Activated T-cell treated with anti-CD3 and anti-CD28 coated beads, Interleukin-2, amount 50 U/mL, for 24 hours (primary cell): ENCODE data around the gene EFCC1.

Experiments used
- DNase-seq: peaks from one replicate; pipeline ENCODE4 v3.0.0-alpha.2; 2020
- H3K27ac Mint-ChIP-seq: 2 replicates; pipeline ENCODE4 v1.8.0; 2020; ENCODE audit warnings: mild to moderate bottlenecking, mixed read lengths
- H3K27me3 Mint-ChIP-seq: 2 replicates; pipeline ENCODE4 v1.8.0; 2020; ENCODE audit warnings: mixed read lengths
- H3K36me3 Mint-ChIP-seq: 2 replicates; pipeline ENCODE4 v1.8.0; 2020; ENCODE audit warnings: low read depth, mixed read lengths
- H3K4me1 Mint-ChIP-seq: 2 replicates; pipeline ENCODE4 v1.8.0; 2020; ENCODE audit warnings: low read depth, mixed read lengths
- H3K4me3 Mint-ChIP-seq: 2 replicates; pipeline ENCODE4 v1.8.0; 2020; ENCODE audit warnings: mild to moderate bottlenecking, moderate library complexity, mixed read lengths
- H3K9me3 Mint-ChIP-seq: 2 replicates; pipeline ENCODE4 v1.8.0; 2020; ENCODE audit warnings: mixed read lengths

Gene EFCC1

GRCh38 chr3:129039271-129040038, 38.4 kb downstream of the EFCC1 start:
- H3K27me3 Mint-ChIP-seq = no peaks in the 10 kb centered on the region
- H3K27ac Mint-ChIP-seq = no peak overlapping the region
- no peak for DNase-seq
- no peaks in the 10 kb centered on the region for H3K9me3 Mint-ChIP-seq
- no peaks in the 10 kb centered on the region for H3K36me3 Mint-ChIP-seq
- H3K4me1 Mint-ChIP-seq = peaks cover 21% of the 10 kb centered on the region
- H3K4me3 Mint-ChIP-seq = no peak overlapping the region

- no peaks in the 10 kb centered on the region for H3K9me3 Mint-ChIP-seq
- H3K27ac Mint-ChIP-seq = no peak overlapping the region
- H3K27me3 Mint-ChIP-seq = no peaks in the 10 kb centered on the region
- H3K4me3 Mint-ChIP-seq = no peak overlapping the region
- peaks cover 23% of the 10 kb centered on the region for H3K4me1 Mint-ChIP-seq
- DNase-seq = no peak
- no peaks in the 10 kb centered on the region for H3K36me3 Mint-ChIP-seq
Measured at GRCh38 chr3:129040039-129040336, 38.9 kb downstream of the EFCC1 start.

- DNase-seq = no peak
- no peaks in the 10 kb centered on the region for H3K27me3 Mint-ChIP-seq
- H3K36me3 Mint-ChIP-seq = no peaks in the 10 kb centered on the region
- H3K4me3 Mint-ChIP-seq = no peak overlapping the region
- peaks cover 18% of the 10 kb centered on the region for H3K4me1 Mint-ChIP-seq
- no peaks in the 10 kb centered on the region for H3K9me3 Mint-ChIP-seq
- no peak overlapping the region for H3K27ac Mint-ChIP-seq
Measured at GRCh38 chr3:129040579-129041300, 39.6 kb downstream of the EFCC1 start.

DNA sequence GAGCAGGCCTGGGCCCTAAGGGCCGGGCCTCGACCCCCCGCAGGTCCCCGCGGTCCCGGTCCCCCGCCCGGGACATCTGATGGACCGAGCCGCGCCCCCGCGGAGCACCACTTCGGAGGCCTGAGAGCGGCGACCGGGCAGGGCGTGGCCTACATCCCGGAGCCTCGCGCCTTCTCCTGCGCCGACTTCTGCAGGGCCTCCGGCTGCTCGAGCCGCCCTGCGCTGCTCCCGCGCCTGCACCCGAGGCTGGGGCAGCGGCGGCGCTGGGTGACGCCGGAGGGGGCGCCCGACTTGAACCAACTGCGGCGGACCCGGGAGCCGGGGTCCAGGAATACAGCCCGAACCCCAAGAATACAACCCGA, 44.6 kb downstream of the EFCC1 start:
- peak; percentile 74 for DNase-seq
- Mint-ChIP-seq H3K4me3 (peak overlapping the region; percentile 70), H3K36me3 (peaks cover 4% of the 10 kb centered on the region), H3K27me3 (no peaks in the 10 kb centered on the region), H3K27ac (no peak overlapping the region), H3K9me3 (peaks cover 8% of the 10 kb centered on the region), H3K4me1 (peaks cover 11% of the 10 kb centered on the region)

DNA sequence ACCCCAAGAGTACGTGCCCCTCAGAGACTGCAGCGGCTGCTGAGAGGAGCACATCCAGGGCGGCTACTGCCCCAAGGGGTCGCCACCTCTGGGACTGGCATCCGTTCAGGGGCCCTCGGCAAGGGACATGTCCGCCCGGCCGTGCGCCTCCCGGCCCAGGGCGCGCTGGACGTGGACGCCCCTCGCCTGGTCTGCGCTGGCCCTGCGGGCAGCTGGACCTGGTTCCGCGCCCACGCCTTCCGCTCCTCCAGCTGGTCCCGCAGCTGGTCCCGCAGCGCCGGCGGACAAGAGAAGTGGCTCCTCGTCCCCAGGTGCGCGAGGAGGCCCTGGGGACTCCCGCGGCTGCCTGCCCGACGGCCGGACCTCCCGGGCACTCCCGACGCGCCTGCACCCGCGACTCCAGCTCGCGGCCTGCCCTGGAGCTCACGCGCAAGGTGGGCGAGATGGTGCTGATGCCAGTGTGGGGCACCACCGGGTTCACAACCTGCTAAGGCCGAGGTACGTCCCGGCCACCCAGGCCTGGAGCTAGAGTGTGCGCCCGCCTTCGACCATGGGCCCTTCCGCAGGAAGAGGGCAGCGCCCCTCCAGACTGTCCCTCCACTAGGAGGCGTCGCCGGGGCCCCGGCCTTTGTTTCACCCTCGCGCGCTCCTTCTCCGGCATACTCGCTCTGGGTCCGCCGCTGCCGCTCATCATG, 45.1 kb downstream of the EFCC1 start:
- DNase-seq = peak; percentile 68
- Mint-ChIP-seq H3K4me3 (peak overlapping the region; percentile 70), H3K27me3 (no peaks in the 10 kb centered on the region), H3K36me3 (peaks cover 4% of the 10 kb centered on the region), H3K4me1 (peaks cover 11% of the 10 kb centered on the region), H3K27ac (no peak overlapping the region), H3K9me3 (peaks cover 8% of the 10 kb centered on the region)

DNA sequence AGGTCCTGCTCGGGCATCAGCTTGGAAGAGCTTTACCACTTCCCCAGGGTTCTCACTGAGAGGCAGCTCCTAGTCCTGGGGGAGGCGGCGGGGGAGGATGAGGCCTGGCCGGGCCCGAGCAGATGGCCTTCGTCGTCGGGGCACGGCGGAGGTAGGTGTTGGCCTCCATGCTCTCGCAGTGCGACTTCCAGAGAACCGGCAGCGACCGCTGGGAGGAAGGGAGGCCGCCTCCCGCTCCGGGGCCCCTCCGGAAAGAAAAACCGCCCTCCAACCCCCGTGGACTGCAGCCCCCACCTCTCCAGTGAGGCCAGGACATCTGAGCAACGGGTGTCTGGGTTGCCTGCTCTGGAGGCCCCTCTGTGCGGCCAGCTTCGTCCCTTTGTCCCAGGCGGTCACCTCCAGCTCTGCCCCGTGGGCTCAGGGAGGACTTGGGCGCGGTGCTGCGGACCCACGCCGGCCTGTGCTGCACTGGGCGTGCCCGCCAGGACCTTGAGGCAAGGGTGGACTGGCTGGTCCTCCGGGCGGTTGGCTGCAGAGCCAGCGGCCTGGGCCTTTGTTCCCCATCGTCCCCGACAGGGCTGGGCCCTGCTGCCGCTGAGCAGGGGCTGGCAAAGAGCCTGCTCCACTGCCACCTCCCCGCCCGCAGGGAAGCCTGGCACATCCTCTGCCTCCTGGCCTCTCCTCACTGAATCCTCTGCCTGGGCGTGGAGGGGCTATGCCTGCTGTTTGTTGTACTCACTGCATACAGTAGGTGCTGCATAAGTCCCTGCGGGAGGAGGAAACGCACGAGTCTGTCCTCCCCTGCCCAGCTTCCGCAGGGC, 45.8 kb downstream of the EFCC1 start:
- H3K36me3 Mint-ChIP-seq = peaks cover 4% of the 10 kb centered on the region
- no peak for DNase-seq
- H3K9me3 Mint-ChIP-seq = peaks cover 8% of the 10 kb centered on the region
- H3K4me1 Mint-ChIP-seq = peaks cover 12% of the 10 kb centered on the region
- peak overlapping the region; percentile 70 for H3K4me3 Mint-ChIP-seq
- H3K27ac Mint-ChIP-seq = no peak overlapping the region
- no peaks in the 10 kb centered on the region for H3K27me3 Mint-ChIP-seq

DNA sequence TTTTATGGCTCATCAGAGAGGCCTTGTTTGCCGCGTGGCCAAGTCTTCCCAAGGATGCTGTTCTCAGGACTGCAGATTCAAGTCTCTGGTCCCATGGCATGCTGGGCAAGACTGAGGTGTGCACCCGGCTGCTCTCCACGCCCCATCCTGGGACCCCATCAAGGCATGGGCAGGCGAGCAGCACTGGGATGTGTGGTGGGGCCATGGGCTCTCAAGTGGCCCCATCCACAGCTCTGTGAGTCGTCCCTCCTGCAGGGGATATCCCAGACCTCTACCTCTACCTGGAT, 46.4 kb downstream of the EFCC1 start:
- DNase-seq = no peak
- Mint-ChIP-seq H3K4me1 (peaks cover 13% of the 10 kb centered on the region), H3K27me3 (no peaks in the 10 kb centered on the region), H3K4me3 (no peak overlapping the region), H3K9me3 (peaks cover 8% of the 10 kb centered on the region), H3K36me3 (peaks cover 4% of the 10 kb centered on the region), H3K27ac (no peak overlapping the region)

DNA sequence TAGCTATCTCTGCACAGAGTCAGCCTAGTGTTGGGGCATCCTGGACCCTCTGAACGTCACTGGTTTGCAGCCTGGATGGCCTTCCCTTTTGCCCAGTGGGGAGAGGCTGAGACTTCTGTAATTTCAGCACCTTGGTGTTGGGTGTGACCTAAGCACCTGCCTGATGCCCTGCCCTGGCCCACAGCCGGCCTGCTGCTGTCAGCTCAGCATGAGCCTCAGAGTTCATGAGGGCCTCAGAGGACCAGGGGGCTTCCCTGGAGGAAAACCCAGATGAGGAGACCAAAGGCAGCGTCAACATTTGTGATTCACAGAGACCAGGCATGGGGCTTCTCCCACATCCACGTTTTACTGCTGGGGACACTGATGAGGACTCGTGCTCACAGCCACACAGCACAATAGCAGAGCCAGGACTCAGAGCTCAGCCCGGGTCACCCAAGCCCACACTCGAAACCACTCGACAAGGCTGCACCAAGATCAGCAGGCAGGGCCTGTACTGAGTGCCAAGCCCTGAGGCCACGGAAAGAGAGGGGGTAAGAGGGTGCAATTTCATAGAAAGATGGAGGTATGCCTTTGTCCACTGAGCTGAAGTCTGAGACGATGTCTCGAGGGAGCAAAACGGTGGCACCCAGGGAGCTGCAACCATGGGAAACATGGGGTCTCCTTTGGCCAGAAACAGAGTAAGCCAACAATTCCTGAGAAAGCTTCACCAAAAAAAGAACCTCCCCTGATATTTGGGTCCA, 49.6 kb downstream of the EFCC1 start:
- no peak for DNase-seq
- Mint-ChIP-seq H3K9me3 (peaks cover 8% of the 10 kb centered on the region), H3K27ac (no peak overlapping the region)

DNA sequence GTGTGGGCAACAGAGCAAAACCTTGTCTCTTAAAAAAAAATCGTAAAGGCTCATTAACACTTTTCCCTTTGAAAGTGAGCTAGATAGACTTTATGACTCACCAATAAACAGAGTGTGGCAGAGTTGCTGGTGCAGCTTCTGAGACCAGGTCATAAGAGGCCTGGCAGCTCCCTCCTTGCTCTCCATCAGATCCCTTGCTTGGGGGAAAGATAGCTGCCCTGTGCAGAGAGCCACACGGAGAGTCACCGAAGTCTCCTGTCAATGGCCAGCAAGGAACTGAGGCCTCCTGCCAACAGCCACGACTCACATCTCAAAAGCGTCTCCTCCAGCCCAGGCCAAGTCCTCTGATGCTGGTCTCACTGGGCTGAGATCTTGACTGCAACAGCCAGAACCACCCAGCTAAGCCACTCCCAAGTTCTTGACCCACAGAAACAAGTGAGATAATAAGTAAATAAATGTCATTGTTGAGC, 50.8 kb downstream of the EFCC1 start:
- peaks cover 17% of the 10 kb centered on the region for H3K4me1 Mint-ChIP-seq
- no peak overlapping the region for H3K27ac Mint-ChIP-seq
- H3K9me3 Mint-ChIP-seq = peaks cover 8% of the 10 kb centered on the region
- DNase-seq = no peak
- H3K4me3 Mint-ChIP-seq = no peak overlapping the region
- no peaks in the 10 kb centered on the region for H3K27me3 Mint-ChIP-seq
- H3K36me3 Mint-ChIP-seq = peaks cover 4% of the 10 kb centered on the region

More for the DNA sequence above, 49.6 kb downstream of the EFCC1 start:
- Mint-ChIP-seq H3K4me1 (peaks cover 19% of the 10 kb centered on the region), H3K36me3 (peaks cover 4% of the 10 kb centered on the region), H3K27me3 (no peaks in the 10 kb centered on the region), H3K4me3 (no peak overlapping the region)

GRCh38 chr3:129052675-129053074, 51.6 kb downstream of the EFCC1 start:
- DNase-seq = no peak
- peaks cover 17% of the 10 kb centered on the region for H3K4me1 Mint-ChIP-seq
- H3K4me3 Mint-ChIP-seq = no peak overlapping the region
- H3K36me3 Mint-ChIP-seq = peaks cover 4% of the 10 kb centered on the region
- H3K9me3 Mint-ChIP-seq = peaks cover 7% of the 10 kb centered on the region
- H3K27me3 Mint-ChIP-seq = no peaks in the 10 kb centered on the region
- no peak overlapping the region for H3K27ac Mint-ChIP-seq

DNA sequence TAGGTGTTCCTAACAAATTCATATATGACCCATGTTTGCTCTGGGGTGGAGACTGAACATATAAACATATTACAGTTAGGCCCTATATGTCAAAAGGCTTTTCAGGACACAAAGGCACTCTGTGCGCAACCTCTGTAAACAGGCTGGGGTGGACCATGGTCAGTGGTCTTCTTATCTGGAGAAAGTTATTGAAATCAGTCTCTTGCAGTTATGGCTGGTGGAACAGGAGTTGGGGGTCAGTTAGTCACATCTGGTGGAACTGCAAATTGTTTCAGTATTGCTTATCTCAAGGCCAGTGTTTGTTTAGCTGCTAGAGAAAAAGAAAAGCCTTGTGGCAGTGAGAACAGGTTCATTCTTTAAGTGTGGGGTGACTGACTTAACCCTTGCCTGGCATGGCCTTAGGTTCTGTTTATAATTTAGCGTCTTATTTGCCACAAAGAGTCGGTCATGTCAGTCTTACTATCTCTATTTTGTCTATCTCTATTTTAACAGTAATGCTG, 53.6 kb downstream of the EFCC1 start:
- no peaks in the 10 kb centered on the region for H3K9me3 Mint-ChIP-seq
- H3K36me3 Mint-ChIP-seq = no peaks in the 10 kb centered on the region
- peaks cover 22% of the 10 kb centered on the region for H3K4me1 Mint-ChIP-seq
- no peak for DNase-seq
- no peaks in the 10 kb centered on the region for H3K27me3 Mint-ChIP-seq
- peak overlapping the region; percentile 88 for H3K27ac Mint-ChIP-seq
- no peak overlapping the region for H3K4me3 Mint-ChIP-seq

GRCh38 chr3:129056451-129057173, 55.5 kb downstream of the EFCC1 start:
- Mint-ChIP-seq H3K9me3 (no peaks in the 10 kb centered on the region), H3K4me1 (peaks cover 22% of the 10 kb centered on the region), H3K36me3 (no peaks in the 10 kb centered on the region), H3K4me3 (no peak overlapping the region), H3K27ac (no peak overlapping the region), H3K27me3 (no peaks in the 10 kb centered on the region)
- no peak for DNase-seq

- DNase-seq = no peak
- Mint-ChIP-seq H3K9me3 (no peaks in the 10 kb centered on the region), H3K4me1 (peaks cover 19% of the 10 kb centered on the region), H3K36me3 (no peaks in the 10 kb centered on the region), H3K27ac (no peak overlapping the region), H3K27me3 (no peaks in the 10 kb centered on the region), H3K4me3 (no peak overlapping the region)
Measured at GRCh38 chr3:129057249-129057648, 56.1 kb downstream of the EFCC1 start.
